Parathyroid adenoma (tissue), 2 donors: ENCODE results near the gene TOR3A.
"Not testable (repeated sequence)": the region's sequence is repeated elsewhere in the genome, so short reads cannot be mapped to it uniquely, and the experiment has no call there.

Source experiments
- H2AFZ ChIP-seq: fragments of 300-600 bp; sonication (generic); one replicate; pipeline ENCODE4 v1.7.0; 2017; ENCODE audit warnings: antibody characterized with exemption, mild to moderate bottlenecking
- H3K27ac ChIP-seq: fragments of 300-600 bp; sonication (generic); one replicate; pipeline ENCODE4 v1.7.0; 2017
- H3K27me3 ChIP-seq: fragments of 300-600 bp; sonication (generic); one replicate; pipeline ENCODE4 v1.7.0; 2017; ENCODE audit warnings: low read length; ENCODE audit not compliant: control insufficient read depth, insufficient read depth
- H3K36me3 ChIP-seq: fragments of 300-600 bp; sonication (generic); one replicate; pipeline ENCODE4 v1.7.0; 2017; ENCODE audit warnings: low read length; ENCODE audit not compliant: control insufficient read depth, insufficient read depth
- H3K4me1 ChIP-seq: fragments of 300-600 bp; sonication (generic); one replicate; pipeline ENCODE4 v1.7.0; 2017; ENCODE audit warnings: control low read depth
- H3K4me2 ChIP-seq: fragments of 300-600 bp; sonication (generic); one replicate; pipeline ENCODE4 v1.7.0; 2017; ENCODE audit warnings: low read length
- H3K4me3 ChIP-seq: fragments of 300-600 bp; sonication (generic); one replicate; pipeline ENCODE4 v1.7.0; 2017; ENCODE audit warnings: low read depth, low read length
- H3K79me2 ChIP-seq: fragments of 300-600 bp; sonication (generic); one replicate; pipeline ENCODE4 v1.7.0; 2017; ENCODE audit warnings: control low read depth
- H3K9ac ChIP-seq: fragments of 300-600 bp; sonication (generic); one replicate; pipeline ENCODE4 v1.7.0; 2017; ENCODE audit warnings: mild to moderate bottlenecking
- H3K9me3 ChIP-seq: fragments of 300-600 bp; sonication (generic); one replicate; pipeline ENCODE4 v1.7.0; 2017; ENCODE audit warnings: low read length; ENCODE audit not compliant: control insufficient read depth
- CTCF ChIP-seq: fragments of 300-600 bp; sonication (generic); IDR thresholded peaks from one replicate; pipeline ENCODE4 v1.7.0; 2017; ENCODE audit warnings: antibody characterized with exemption, mild to moderate bottlenecking
- donor health status: primary hyperparathyroidism.

Gene TOR3A, protein sequence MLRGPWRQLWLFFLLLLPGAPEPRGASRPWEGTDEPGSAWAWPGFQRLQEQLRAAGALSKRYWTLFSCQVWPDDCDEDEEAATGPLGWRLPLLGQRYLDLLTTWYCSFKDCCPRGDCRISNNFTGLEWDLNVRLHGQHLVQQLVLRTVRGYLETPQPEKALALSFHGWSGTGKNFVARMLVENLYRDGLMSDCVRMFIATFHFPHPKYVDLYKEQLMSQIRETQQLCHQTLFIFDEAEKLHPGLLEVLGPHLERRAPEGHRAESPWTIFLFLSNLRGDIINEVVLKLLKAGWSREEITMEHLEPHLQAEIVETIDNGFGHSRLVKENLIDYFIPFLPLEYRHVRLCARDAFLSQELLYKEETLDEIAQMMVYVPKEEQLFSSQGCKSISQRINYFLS

DNA sequence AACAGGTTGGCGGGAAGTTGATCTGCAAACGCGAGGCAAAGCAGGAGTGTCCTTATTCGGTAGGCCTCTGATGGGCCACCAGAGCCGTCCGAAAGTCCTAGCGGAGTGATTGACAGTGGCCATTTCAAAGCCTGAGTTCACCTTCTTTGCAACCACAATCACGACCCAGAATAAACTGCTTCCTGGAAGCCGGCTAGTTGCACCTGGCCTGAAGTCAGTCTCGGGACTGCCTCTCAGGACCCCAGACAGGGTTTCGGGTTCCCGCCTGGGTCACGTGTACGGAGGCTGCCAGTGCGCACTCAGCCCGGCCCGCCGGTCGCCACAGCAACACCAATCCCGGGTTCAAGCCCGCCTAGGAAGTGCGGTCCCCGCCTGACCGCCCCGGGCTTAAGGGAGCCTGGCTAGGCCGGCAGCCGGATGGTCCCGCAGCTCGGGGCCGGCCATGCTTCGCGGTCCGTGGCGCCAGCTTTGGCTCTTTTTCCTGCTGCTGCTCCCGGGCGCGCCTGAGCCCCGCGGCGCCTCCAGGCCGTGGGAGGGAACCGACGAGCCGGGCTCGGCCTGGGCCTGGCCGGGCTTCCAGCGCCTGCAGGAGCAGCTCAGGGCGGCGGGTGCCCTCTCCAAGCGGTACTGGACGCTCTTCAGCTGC lies at the start of gene TOR3A:
Gene TOR3A, plus strand, starts transcription at position 384 of the 646 bp plus-strand sequence. Its CDS starts 59 bp downstream, at position 443.
- Histone ChIP-seq H3K9ac (peak within 1 kb of the TSS; percentile 80), H3K79me2 (peaks cover 5% of the 10 kb centered on the region), H3K27me3 (no peaks in the 10 kb centered on the region), H3K9me3 (no peaks in the 10 kb centered on the region), H3K36me3 (no peaks in the 10 kb centered on the region), H3K4me1 (no peaks in the 10 kb centered on the region), H3K4me3 (peak within 1 kb of the TSS; percentile 69), H3K27ac (peak within 1 kb of the TSS; percentile 78), H2AFZ (peak within 1 kb of the TSS; percentile 92), H3K4me2 (peak within 1 kb of the TSS; percentile 82)
- no peak for TF ChIP-seq CTCF

GRCh38 chr1:179034720-179035119 lies 47.1 kb upstream of the TOR3A start:
- Histone ChIP-seq H3K27ac (no peak overlapping the region), H3K9ac (no peak overlapping the region), H3K27me3 (no peaks in the 10 kb centered on the region), H3K4me3 (no peak overlapping the region), H3K79me2 (peaks cover 22% of the 10 kb centered on the region), H3K4me2 (no peak overlapping the region), H3K4me1 (no peaks in the 10 kb centered on the region), H3K36me3 (no peaks in the 10 kb centered on the region), H2AFZ (no peak overlapping the region), H3K9me3 (no peaks in the 10 kb centered on the region)
- no peak for TF ChIP-seq CTCF

- Histone ChIP-seq H3K9me3 (no peaks in the 10 kb centered on the region), H3K4me3 (no peak overlapping the region), H3K27me3 (no peaks in the 10 kb centered on the region), H3K4me2 (no peak overlapping the region), H3K4me1 (no peaks in the 10 kb centered on the region), H2AFZ (no peak overlapping the region), H3K27ac (no peak overlapping the region), H3K9ac (no peak overlapping the region), H3K79me2 (peaks cover 22% of the 10 kb centered on the region), H3K36me3 (no peaks in the 10 kb centered on the region)
- TF ChIP-seq CTCF, result no peak
Observed at GRCh38 chr1:179036844-179037465, 44.9 kb upstream of the TOR3A start.

GRCh38 chr1:179038528-179039281 lies 43.2 kb upstream of the TOR3A start:
- TF ChIP-seq CTCF, result no peak
- no peaks in the 10 kb centered on the region for H3K27me3 ChIP-seq
- no peak overlapping the region for H3K4me2 ChIP-seq
- H3K9ac ChIP-seq, result no peak overlapping the region
- H3K9me3 ChIP-seq, result no peaks in the 10 kb centered on the region
- no peaks in the 10 kb centered on the region for H3K36me3 ChIP-seq
- H3K4me3 ChIP-seq, result no peak overlapping the region
- H2AFZ ChIP-seq, result no peak overlapping the region
- H3K4me1 ChIP-seq, result no peaks in the 10 kb centered on the region
- H3K27ac ChIP-seq, result no peak overlapping the region
- peaks cover 19% of the 10 kb centered on the region for H3K79me2 ChIP-seq

- not testable (repeated sequence) for H3K9ac ChIP-seq, H3K9me3 ChIP-seq, H2AFZ ChIP-seq, H3K27ac ChIP-seq, H3K4me2 ChIP-seq, H3K4me3 ChIP-seq, H3K4me1 ChIP-seq, H3K27me3 ChIP-seq, H3K36me3 ChIP-seq
- H3K79me2 ChIP-seq, result peaks cover 10% of the 10 kb centered on the region
Observed at GRCh38 chr1:179039502-179040174, 42.2 kb upstream of the TOR3A start.

- not testable (repeated sequence) for H3K9me3 ChIP-seq, H3K9ac ChIP-seq, H3K4me2 ChIP-seq, H3K27ac ChIP-seq, H3K4me1 ChIP-seq, H3K27me3 ChIP-seq, H3K36me3 ChIP-seq, H3K4me3 ChIP-seq, H2AFZ ChIP-seq
- H3K79me2 ChIP-seq, result peaks cover 10% of the 10 kb centered on the region
Observed at GRCh38 chr1:179040175-179040551, 41.7 kb upstream of the TOR3A start.
